Astrocyte (in vitro differentiated cells and primary cell): ENCODE data around the gene MORN4. TPM values are rescaled to one million over a fixed set of nuclear protein-coding genes. Genes with fewer than 3 reads are reported as not detected.
A peak's percentile ranks its signal among the peaks of the same experiment; 100 is the strongest.

Experiments used
- DNase-seq: peaks from one replicate; pipeline ENCODE4 v3.0.0-alpha.2; 2010; ENCODE audit warnings: low read depth
- FAIRE-seq: peaks from 2 replicates; lab custom pipeline; 2011; peaks lifted over from hg19 to GRCh38; lab: Jason Lieb, UNC
- H2AFZ ChIP-seq: 2 replicates; pipeline ENCODE4 v1.6.0; 2012; ENCODE audit warnings: low read depth, low read length, inconsistent platforms
- H3K27ac ChIP-seq: 2 replicates; pipeline ENCODE4 v1.5.1; 2011; ENCODE audit warnings: low read depth, low read length, inconsistent platforms
- H3K27me3 ChIP-seq: 2 replicates; pipeline ENCODE4 v1.6.0; 2011; ENCODE audit warnings: low read length, inconsistent platforms; ENCODE audit not compliant: insufficient read depth
- H3K36me3 ChIP-seq: 2 replicates; pipeline ENCODE4 v1.5.1; 2011; ENCODE audit warnings: low read length, inconsistent platforms; ENCODE audit not compliant: insufficient read depth
- H3K4me1 ChIP-seq: 2 replicates; pipeline ENCODE4 v1.5.1; 2011; ENCODE audit warnings: low read length, inconsistent platforms; ENCODE audit not compliant: insufficient read depth
- H3K4me2 ChIP-seq: 2 replicates; pipeline ENCODE4 v1.6.0; 2012; ENCODE audit warnings: low read length, inconsistent platforms
- H3K4me3 ChIP-seq: 2 replicates; pipeline ENCODE4 v1.5.1; 2011; ENCODE audit warnings: low read depth, mild to moderate bottlenecking, low read length, inconsistent platforms; ENCODE audit not compliant: insufficient read depth
- H3K79me2 ChIP-seq: 2 replicates; pipeline ENCODE4 v1.6.0; 2012; ENCODE audit warnings: mild to moderate bottlenecking, low read length, inconsistent platforms; ENCODE audit not compliant: insufficient read depth
- H3K9ac ChIP-seq: 2 replicates; pipeline ENCODE4 v1.6.0; 2012; ENCODE audit warnings: mild to moderate bottlenecking, low read length, inconsistent platforms
- H3K9me3 ChIP-seq: 2 replicates; pipeline ENCODE4 v1.5.1; 2012; ENCODE audit warnings: low read depth, mild to moderate bottlenecking, low read length, inconsistent platforms; ENCODE audit not compliant: insufficient read depth
- H4K20me1 ChIP-seq: 2 replicates; pipeline ENCODE4 v1.6.0; 2012; ENCODE audit warnings: low read length, inconsistent platforms; ENCODE audit not compliant: insufficient read depth
- H3K27ac Mint-ChIP-seq: one replicate; pipeline ENCODE4 v1.8.0; 2021; ENCODE audit warnings: mild to moderate bottlenecking, mixed read lengths; ENCODE audit not compliant: unreplicated experiment
- H3K27me3 Mint-ChIP-seq: one replicate; pipeline ENCODE4 v1.8.0; 2021; ENCODE audit warnings: low read depth, mixed read lengths; ENCODE audit not compliant: unreplicated experiment
- H3K36me3 Mint-ChIP-seq: one replicate; pipeline ENCODE4 v1.8.0; 2021; ENCODE audit warnings: low read depth, mixed read lengths; ENCODE audit not compliant: unreplicated experiment
- H3K4me1 Mint-ChIP-seq: one replicate; pipeline ENCODE4 v1.8.0; 2021; ENCODE audit warnings: low read depth, mixed read lengths; ENCODE audit not compliant: unreplicated experiment
- H3K4me3 Mint-ChIP-seq: one replicate; pipeline ENCODE4 v1.8.0; 2021; ENCODE audit warnings: mild to moderate bottlenecking, moderate library complexity, mixed read lengths; ENCODE audit not compliant: unreplicated experiment
- H3K9me3 Mint-ChIP-seq: one replicate; pipeline ENCODE4 v1.8.0; 2021; ENCODE audit warnings: mild to moderate bottlenecking, mixed read lengths; ENCODE audit not compliant: unreplicated experiment
- CTCF ChIP-seq: IDR thresholded peaks from 2 replicates; pipeline ENCODE4 v1.5.1; 2011; ENCODE audit warnings: low read depth, mild to moderate bottlenecking, inconsistent platforms, low read length, moderate library complexity; ENCODE audit not compliant: insufficient read depth
- EZH2 ChIP-seq: IDR thresholded peaks from 2 replicates; pipeline ENCODE4 v1.6.1; 2012; ENCODE audit warnings: mild to moderate bottlenecking, low read length, inconsistent platforms; ENCODE audit not compliant: insufficient read depth
- total RNA-seq: library from RNA; stranded (reverse); gene quantifications from 2 replicates; pipeline ENCODE4 v1.2.1, GENCODE V29; 2021

MORN4 gene
- total RNA-seq, 1 donor from 2014 or later: 16.2 TPM

DNA sequence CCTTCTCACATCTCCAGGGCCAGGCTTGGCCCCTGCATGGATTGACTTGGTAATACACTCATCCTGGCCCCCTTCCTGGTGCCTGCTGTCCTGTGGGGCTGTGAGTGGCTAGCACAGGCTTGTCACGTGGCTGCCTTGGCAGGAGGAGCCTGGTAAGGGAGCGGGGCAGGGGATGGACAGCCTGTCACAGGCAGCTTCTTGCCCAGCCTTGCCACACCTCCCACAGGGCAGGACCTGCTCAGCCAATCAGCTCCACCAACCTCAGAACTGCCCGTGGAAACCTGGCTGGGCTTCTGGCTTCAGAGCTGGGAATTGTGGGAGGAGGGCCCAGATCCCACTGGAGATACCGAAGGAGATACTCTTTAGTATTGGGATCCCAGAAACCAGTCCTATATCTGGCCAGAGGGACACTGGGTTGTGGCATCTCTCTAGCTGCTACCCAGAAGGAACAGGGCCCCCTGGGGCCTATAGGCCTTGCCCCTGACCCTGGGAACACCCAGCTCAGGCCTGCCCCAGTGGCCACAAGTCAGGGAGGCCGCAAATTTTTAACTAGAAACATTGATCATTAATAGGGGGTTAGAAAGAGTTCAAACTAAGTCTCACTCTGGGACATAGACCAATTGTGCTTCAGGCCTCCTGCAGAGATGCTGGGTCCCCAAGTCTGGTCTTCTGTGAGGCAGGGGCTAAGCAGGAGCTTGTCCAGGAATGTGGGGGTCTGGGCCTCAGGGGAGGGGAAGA is 49.1 kb downstream of the MORN4 start, which contains the start of gene HOGA1:
Gene HOGA1 (plus strand): TSS at position 330 of the 738 bp plus-strand sequence. CDS start 315 bp downstream, at position 645.
- no peak for FAIRE-seq
- Mint-ChIP-seq H3K9me3 (no peaks in the 10 kb centered on the region), H3K27me3 (no peaks in the 10 kb centered on the region), H3K4me1 (peaks cover 1% of the 10 kb centered on the region), H3K4me3 (no peak within 1 kb of the TSS), H3K27ac (no peak within 1 kb of the TSS), H3K36me3 (peaks cover 3% of the 10 kb centered on the region)
- no peak within 1 kb of the TSS for H3K4me3 ChIP-seq
- H3K27ac ChIP-seq: no peak within 1 kb of the TSS
- no peak for TF ChIP-seq EZH2
- TF ChIP-seq CTCF: no peak
- peak within 1 kb of the TSS; percentile 56 for H2AFZ ChIP-seq
- no peak within 1 kb of the TSS for H3K9ac ChIP-seq
- H3K4me1 ChIP-seq: no peaks in the 10 kb centered on the region
- H3K36me3 ChIP-seq: no peaks in the 10 kb centered on the region
- no peaks in the 10 kb centered on the region for H4K20me1 ChIP-seq
- no peaks in the 10 kb centered on the region for H3K79me2 ChIP-seq
- H3K9me3 ChIP-seq: no peaks in the 10 kb centered on the region
- peak; percentile 51 for DNase-seq
- H3K4me2 ChIP-seq: no peak within 1 kb of the TSS
- no peaks in the 10 kb centered on the region for H3K27me3 ChIP-seq

DNA sequence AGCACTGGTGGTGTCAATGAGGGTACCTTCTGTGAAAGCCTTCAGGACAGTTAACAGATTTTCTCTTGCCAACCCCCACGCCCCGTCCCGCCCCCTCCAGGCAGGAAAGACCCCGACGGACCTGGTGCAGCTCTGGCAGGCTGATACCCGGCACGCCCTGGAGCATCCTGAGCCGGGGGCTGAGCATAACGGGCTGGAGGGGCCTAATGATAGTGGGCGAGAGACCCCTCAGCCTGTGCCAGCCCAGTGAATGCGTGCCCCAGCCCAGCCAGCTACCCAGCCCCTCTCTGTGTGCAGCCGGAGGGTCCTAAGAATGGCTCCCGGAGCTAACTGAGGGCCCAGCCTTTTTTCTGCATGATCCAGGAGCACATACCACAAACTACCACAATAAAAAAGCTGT is 49.8 kb downstream of the MORN4 start:
- Mint-ChIP-seq H3K27ac (no peak overlapping the region), H3K9me3 (no peaks in the 10 kb centered on the region), H3K36me3 (peaks cover 3% of the 10 kb centered on the region), H3K4me1 (peaks cover 1% of the 10 kb centered on the region), H3K4me3 (no peak overlapping the region), H3K27me3 (no peaks in the 10 kb centered on the region)
- H3K9ac ChIP-seq: no peak overlapping the region
- TF ChIP-seq EZH2 (no peak), CTCF (no peak)
- H4K20me1 ChIP-seq: no peaks in the 10 kb centered on the region
- H3K27me3 ChIP-seq: no peaks in the 10 kb centered on the region
- H3K9me3 ChIP-seq: no peaks in the 10 kb centered on the region
- FAIRE-seq: no peak
- no peak overlapping the region for H3K27ac ChIP-seq
- H3K36me3 ChIP-seq: no peaks in the 10 kb centered on the region
- no peak overlapping the region for H3K4me3 ChIP-seq
- no peak overlapping the region for H3K4me2 ChIP-seq
- H2AFZ ChIP-seq: no peak overlapping the region
- no peaks in the 10 kb centered on the region for H3K4me1 ChIP-seq
- DNase-seq: no peak
- no peaks in the 10 kb centered on the region for H3K79me2 ChIP-seq

DNA sequence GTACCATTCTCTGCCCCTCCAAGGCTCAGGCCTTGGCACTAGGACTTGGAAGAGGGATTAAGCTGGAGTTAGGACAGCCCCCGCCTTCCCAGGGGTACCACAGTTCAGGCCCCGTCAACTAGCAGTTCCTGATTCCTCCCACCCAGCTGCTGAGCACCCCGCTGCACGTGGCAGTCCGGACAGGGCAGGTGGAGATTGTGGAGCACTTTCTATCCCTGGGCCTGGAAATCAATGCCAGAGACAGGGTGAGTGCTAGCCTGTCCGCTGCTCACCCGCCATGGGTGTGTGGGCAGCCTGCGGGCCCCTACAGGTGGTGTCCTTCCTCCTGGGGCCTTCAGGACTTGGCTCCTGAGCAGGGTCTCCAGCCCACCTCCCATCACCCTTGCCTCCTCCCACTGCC is 51.1 kb downstream of the MORN4 start:
- peaks cover 3% of the 10 kb centered on the region for H3K36me3 Mint-ChIP-seq
- no peak overlapping the region for H3K27ac ChIP-seq

More for the DNA sequence above, 51.1 kb downstream of the MORN4 start:
- Histone ChIP-seq H3K4me1 (no peaks in the 10 kb centered on the region), H2AFZ (no peak overlapping the region), H3K79me2 (no peaks in the 10 kb centered on the region), H3K9me3 (no peaks in the 10 kb centered on the region), H4K20me1 (no peaks in the 10 kb centered on the region), H3K36me3 (no peaks in the 10 kb centered on the region), H3K4me2 (no peak overlapping the region), H3K9ac (no peak overlapping the region), H3K27me3 (no peaks in the 10 kb centered on the region), H3K4me3 (no peak overlapping the region)
- no peak for DNase-seq
- no peaks in the 10 kb centered on the region for H3K27me3 Mint-ChIP-seq
- FAIRE-seq: no peak
- H3K9me3 Mint-ChIP-seq: no peaks in the 10 kb centered on the region
- peaks cover 1% of the 10 kb centered on the region for H3K4me1 Mint-ChIP-seq
- H3K4me3 Mint-ChIP-seq: no peak overlapping the region
- no peak for TF ChIP-seq EZH2
- no peak for TF ChIP-seq CTCF
- no peak overlapping the region for H3K27ac Mint-ChIP-seq
